ENCODE data around the gene MICU1. TPM values are rescaled to one million over a fixed set of nuclear protein-coding genes. Genes with fewer than 3 reads are reported as not detected.
"Not testable (repeated sequence)": the region's sequence is repeated elsewhere in the genome, so short reads cannot be mapped to it uniquely, and the experiment has no call there.

MICU1 gene
- total and polyA plus RNA-seq, 8 donors = 25.9 to 212 (median 42.4) TPM

DNA sequence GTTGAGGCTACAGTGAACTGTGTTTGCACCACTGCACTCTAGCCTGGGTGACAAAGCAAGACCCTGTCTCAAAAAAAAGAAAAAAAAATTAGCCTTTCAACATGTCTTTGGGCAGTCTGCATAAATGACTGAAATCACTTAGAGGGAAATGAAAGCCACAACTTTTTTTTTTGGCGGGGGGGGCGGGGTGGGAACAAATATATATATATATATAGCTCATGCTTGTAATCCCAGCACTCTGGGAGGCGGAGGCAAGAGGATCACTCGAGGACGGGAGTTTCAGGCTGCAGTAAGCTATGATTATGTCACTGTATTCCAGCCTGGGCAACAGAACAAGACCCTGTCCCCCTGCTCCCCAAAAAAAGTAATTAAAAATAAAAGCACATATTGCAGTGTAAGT is 23.4 kb upstream of the MICU1 start:
- H3K27me3 ChIP-seq = no peaks in the 10 kb centered on the region
- H3K4me3 ChIP-seq = no peak overlapping the region
- intact Hi-C loops (cut with DNase I; ENCODE audit: low total_unique reads) = no loop called here
- no peaks in the 10 kb centered on the region for H3K9me3 ChIP-seq
- no peak overlapping the region for H3K27ac ChIP-seq
- 25 to 63% (median 40%) methylated on average over 5 of the region's 5 CpGs for WGBS, 5 donors
- H3K4me1 ChIP-seq = peaks cover 0 to 21% (median 3%) of the 10 kb centered on the region in 4 donors
- no peaks in the 10 kb centered on the region for H3K36me3 ChIP-seq
- TF ChIP-seq, protein P1, sequence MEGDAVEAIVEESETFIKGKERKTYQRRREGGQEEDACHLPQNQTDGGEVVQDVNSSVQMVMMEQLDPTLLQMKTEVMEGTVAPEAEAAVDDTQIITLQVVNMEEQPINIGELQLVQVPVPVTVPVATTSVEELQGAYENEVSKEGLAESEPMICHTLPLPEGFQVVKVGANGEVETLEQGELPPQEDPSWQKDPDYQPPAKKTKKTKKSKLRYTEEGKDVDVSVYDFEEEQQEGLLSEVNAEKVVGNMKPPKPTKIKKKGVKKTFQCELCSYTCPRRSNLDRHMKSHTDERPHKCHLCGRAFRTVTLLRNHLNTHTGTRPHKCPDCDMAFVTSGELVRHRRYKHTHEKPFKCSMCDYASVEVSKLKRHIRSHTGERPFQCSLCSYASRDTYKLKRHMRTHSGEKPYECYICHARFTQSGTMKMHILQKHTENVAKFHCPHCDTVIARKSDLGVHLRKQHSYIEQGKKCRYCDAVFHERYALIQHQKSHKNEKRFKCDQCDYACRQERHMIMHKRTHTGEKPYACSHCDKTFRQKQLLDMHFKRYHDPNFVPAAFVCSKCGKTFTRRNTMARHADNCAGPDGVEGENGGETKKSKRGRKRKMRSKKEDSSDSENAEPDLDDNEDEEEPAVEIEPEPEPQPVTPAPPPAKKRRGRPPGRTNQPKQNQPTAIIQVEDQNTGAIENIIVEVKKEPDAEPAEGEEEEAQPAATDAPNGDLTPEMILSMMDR (IDR thresholded peaks at IDR 0.05) = no peak
- no peak for TF ChIP-seq POLR2A (IDR thresholded peaks at IDR 0.05)
- no peak for TF ChIP-seq EP300 (IDR thresholded peaks at IDR 0.05)
- TF ChIP-seq POLR2AphosphoS5 (IDR thresholded peaks at IDR 0.05) = no peak
- no peak for DNase-seq

DNA sequence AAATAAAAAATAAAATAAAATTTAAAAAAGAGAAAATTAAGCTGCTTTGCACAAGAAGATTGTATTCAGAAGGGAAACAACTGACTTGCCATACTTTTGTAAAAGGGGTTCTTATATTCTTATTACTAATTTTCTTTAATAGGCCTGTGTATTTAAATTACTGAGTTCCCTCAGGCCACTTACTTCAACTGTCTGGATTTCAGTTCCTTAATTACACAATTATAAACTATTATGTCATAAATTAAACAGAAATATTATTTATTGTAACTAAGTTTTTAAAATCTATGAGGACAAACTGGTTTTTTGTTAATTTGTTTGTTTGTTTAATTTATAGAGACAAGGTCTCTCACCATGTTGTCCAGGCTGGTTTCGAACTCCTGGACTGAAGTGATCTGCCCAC is 22.4 kb upstream of the MICU1 start:
- intact Hi-C loops (cut with DNase I; ENCODE audit: low total_unique reads) = no loop called here

DNA sequence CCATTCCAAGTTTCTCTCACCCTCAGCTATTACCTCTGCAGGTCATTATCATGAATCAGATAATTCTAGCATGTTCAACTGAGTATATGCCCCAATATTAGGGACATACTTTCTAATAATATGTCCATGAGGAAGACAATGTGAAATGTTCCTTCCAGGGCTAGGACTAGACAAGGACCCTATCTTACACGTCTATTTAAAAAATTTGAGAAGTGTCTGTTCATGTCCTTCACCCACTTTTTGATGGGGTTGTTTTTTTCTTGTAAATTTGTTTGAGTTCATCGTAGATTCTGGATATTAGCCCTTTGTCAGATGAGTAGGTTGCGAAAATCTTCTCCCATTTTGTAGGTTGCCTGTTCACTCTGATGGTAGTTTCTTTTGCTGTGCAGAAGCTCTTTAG is 21.1 kb upstream of the MICU1 start:
- H3K36me3 ChIP-seq; H3K27ac ChIP-seq; H3K9me3 ChIP-seq; H3K27me3 ChIP-seq; DNase-seq; H3K4me3 ChIP-seq; intact Hi-C loops (cut with DNase I; ENCODE audit: low total_unique reads): not testable (repeated sequence)
- H3K4me1 ChIP-seq = peaks cover 0 to 21% (median 3%) of the 10 kb centered on the region in 4 donors
- WGBS, 5 donors = 86 to 99% (median 95%) methylated on average over 3 of the region's 3 CpGs

More for the DNA sequence above, 22.4 kb upstream of the MICU1 start:
- Histone ChIP-seq H3K4me3 (no peak overlapping the region), H3K4me1 (peaks cover 0 to 21% (median 3%) of the 10 kb centered on the region in 4 donors), H3K27ac (no peak overlapping the region), H3K9me3 (no peaks in the 10 kb centered on the region), H3K27me3 (no peaks in the 10 kb centered on the region), H3K36me3 (no peaks in the 10 kb centered on the region)
- DNase-seq = no peak
- TF ChIP-seq, protein P1 (IDR thresholded peaks at IDR 0.05) = no peak
- no peak for TF ChIP-seq EP300 (IDR thresholded peaks at IDR 0.05)
- TF ChIP-seq POLR2A (IDR thresholded peaks at IDR 0.05) = no peak
- no peak for TF ChIP-seq POLR2AphosphoS5 (IDR thresholded peaks at IDR 0.05)
- 92 to 100% (median 94%) methylated on average over 1 of the region's 1 CpG for WGBS, 5 donors

DNA sequence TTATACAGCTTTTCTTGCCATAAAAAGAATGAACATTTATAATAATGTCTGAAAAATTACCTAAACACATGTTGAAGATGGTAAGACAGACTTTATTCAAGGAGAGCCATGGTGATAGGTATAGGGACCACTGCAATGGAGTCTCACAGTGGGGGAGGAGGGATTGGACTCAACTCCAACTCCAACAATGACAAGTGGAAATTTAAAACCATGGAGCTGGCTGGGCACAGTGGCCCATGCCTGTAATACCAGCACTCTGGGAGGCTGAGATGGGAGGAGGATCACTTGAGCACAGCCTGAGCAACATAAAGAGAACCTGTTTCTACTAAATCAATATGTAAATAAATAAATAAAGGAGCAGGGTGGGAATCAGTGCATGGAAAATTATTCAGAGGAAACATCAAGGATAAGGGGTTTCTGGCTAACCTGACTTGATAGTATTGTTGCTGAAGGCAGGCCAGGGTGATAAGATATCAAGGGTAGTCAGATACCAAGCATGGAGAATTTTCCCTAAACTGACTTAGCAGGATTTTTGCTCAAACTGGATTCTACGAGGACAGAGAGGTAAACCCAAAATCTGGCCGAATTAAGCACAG is 19.5 kb upstream of the MICU1 start:
- H3K9me3 ChIP-seq = no peaks in the 10 kb centered on the region
- H3K4me3 ChIP-seq = no peak overlapping the region
- WGBS, 5 donors = 24 to 79% (median 44%) methylated on average over 2 of the region's 2 CpGs
- H3K4me1 ChIP-seq = peaks cover 0 to 21% (median 3%) of the 10 kb centered on the region in 4 donors
- no peak overlapping the region for H3K27ac ChIP-seq
- no peak for TF ChIP-seq POLR2A (IDR thresholded peaks at IDR 0.05)
- no peak for TF ChIP-seq EP300 (IDR thresholded peaks at IDR 0.05)
- TF ChIP-seq POLR2AphosphoS5 (IDR thresholded peaks at IDR 0.05) = no peak
- TF ChIP-seq, protein P1 (IDR thresholded peaks at IDR 0.05) = no peak
- intact Hi-C loops (cut with DNase I; ENCODE audit: low total_unique reads) = no loop called here
- DNase-seq = peak in 1 of 2 donors; percentile 9
- no peaks in the 10 kb centered on the region for H3K36me3 ChIP-seq
- no peaks in the 10 kb centered on the region for H3K27me3 ChIP-seq

DNA sequence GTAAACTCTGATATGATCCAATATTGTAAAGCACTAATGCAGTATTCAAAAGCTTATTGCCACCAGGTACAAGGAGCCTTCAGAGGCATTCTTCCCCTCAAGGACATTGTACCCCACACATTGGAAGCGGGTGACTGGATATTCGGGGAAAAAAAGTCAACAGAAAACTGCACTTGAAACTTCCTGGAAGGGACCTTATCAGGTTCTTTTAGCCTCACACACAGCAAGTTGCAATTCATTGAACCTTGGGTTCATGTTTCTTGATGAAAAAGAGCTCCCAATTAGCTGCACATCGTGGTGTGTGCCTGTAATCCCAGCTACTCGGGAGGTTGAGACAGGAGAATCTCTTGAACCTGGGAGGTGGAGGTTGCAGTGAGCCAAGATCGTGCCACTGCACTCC is 16.4 kb upstream of the MICU1 start:
- H3K9me3 ChIP-seq = no peaks in the 10 kb centered on the region
- DNase-seq = no peak
- 60 to 85% (median 78%) methylated on average over 5 of the region's 5 CpGs for WGBS, 5 donors
- TF ChIP-seq POLR2AphosphoS5 (IDR thresholded peaks at IDR 0.05) (no peak), POLR2A (IDR thresholded peaks at IDR 0.05) (no peak)
- TF ChIP-seq, protein P1 (IDR thresholded peaks at IDR 0.05) = no peak
- no peak overlapping the region for H3K4me3 ChIP-seq
- peaks cover 0 to 29% (median 4%) of the 10 kb centered on the region in 4 donors for H3K4me1 ChIP-seq
- no peaks in the 10 kb centered on the region for H3K36me3 ChIP-seq
- intact Hi-C loops (cut with DNase I; ENCODE audit: low total_unique reads) = no loop called here
- H3K27me3 ChIP-seq = no peaks in the 10 kb centered on the region
- no peak overlapping the region for H3K27ac ChIP-seq
